ENCODE data around the gene DQX1.

DQX1 gene

GRCh38 chr2:74507926-74508520 lies 18.0 kb downstream of the DQX1 start:
- FAIRE-seq: no peak

- no peak for FAIRE-seq
These were observed 18.7 kb downstream of the DQX1 start, which contains the start of gene PCGF1 for GRCh38 chr2:74507145-74507925. PCGF1 (minus strand) TSS chr2:74507695; CDS start chr2:74507668, 27 bp downstream.

DNA sequence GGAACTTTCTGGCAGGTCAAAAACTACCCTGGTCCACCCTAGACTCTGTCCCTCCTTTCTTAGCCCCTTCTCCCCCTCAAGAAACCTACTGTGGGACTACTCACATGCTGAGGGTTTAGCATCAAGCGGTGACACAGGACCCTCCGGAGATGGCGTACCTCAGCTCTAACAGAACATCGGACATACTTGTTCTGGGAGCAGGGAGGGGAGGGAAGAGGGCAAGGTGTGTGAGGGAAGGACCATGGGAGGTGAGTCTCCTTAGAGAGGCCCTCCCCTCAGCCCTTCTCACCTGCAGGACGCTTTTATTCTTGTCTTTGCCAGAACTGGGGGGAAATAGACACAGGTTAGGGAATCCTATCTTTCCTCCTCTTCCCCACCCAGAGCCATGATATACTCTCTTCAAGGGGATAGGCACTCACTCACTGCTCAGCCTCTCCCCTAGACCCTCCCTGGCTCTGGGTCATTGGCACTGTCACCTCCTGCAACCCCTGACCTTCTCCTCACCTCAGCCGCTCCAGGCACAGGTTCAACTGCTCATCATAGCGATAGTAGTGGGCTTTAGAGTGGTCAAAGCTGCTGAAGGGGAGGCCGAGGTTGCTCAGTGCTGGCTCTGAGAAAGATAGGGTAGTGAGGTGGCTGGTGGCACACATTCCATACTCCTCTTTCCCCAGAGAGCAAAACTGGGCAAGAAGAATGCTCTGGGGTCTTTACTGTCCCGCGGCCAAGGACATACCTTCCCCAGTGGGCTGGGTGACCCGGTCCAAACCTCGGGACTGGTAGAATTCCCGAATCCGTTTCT lies 20.4 kb downstream of the DQX1 start:
- FAIRE-seq: no peak

DNA sequence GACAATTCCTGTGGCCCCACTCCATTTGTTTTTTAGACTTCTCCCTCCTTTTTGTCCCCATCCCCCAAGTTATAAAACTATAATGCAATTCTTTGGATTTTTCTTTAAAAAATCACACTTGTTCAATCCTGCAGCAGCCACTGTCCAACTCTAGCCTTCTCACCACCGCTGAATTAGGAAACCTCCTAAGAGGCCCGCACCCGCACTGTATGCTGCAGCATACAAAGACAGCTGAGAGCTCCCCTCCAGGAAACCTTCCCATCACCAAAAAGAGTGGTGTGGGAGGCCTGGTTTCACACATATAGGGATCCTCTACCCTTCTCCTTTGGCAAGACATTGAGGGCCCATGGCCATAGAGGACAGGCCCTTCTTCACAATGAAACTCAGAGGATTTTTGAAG lies 21.4 kb downstream of the DQX1 start:
- FAIRE-seq: no peak

DNA sequence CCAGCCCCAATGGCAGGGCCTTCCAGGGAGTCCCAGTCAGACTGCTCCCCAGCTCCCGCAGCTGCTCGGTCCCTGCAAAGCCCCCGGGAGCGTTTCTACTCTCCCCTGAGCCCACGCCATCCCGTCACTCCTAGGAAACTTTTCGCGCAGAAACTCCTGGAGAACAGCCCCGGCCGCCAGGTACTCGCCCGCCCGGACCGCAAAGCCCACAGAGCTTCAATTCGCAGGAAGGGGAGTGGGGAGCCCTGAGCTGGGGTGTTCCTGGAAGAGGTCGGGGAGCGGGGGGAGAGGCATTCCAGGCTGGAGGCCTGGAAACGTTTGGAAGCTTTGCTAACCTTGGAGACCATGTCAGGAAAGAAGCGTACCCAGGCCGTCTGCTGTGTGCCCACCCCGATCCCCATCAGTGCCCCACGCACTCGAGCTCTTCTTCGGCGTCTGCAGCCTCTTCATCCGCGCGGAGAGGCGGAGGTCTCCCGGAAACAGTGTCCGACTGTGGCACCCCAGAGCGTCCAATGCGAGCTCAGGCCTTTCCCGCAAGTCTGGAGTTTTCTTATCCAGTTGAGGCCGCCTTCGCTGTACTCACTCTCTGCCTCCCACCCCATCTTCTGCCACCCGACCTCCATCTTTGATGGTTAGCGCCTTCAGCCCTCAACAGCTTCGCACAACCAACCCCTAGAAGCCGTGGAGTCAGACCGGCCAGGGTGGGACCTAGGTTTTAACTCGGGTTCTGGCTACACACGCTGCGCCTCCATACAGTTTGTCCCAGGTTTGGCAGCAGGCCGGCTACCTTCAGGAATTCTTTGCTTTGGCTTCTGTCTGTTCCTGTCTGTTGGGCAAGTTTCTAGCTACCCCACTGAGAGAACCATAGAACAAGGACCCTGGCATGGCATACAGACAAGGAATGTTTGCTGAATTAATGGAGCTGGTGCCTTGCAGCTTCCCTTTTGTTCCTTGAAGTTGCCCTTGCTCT lies 22.2 kb downstream of the DQX1 start:
- no peak for FAIRE-seq

- no peak for FAIRE-seq
These were observed 23.1 kb downstream of the DQX1 start for GRCh38 chr2:74502720-74503505.

GRCh38 chr2:74502147-74502719 lies 23.8 kb downstream of the DQX1 start:
- FAIRE-seq: no peak

DNA sequence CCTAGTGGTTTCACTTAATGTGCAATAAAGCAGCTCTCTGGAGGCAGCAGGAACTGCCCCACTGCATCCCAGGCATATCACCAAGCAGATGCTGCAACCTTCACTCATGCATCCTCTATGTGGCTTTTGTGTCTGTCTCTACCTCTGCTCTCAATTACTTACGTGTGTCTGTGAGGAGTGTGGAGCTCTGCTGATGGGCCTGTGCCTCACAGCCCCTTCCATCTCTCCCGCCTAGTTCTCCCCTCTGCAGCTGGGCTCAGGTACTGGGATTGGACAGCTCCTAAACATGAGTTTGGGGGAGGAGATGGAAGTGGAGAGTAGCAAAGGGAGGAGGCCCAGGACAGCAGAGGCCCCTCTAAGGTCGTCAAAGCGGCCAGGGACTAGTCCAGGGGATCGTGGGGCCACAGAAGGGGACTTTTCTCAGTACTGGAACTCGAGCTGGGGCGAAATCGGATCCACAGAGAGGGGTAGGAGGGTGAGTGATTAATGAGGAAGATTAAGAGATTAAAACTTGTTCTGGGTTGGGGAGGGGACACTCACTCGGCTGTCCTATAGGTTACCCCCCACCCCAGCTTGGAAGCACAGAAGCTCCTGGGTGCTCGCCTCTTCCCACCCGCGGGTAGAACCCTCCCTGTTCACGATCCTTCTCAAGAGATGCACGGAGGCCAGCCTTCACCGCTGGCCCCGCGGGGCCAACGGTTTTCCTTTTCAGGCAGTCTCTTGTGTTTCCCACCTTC lies 24.5 kb downstream of the DQX1 start:
- no peak for FAIRE-seq

- no peak for FAIRE-seq
These were observed 25.5 kb downstream of the DQX1 start for GRCh38 chr2:74500578-74500946.

DNA sequence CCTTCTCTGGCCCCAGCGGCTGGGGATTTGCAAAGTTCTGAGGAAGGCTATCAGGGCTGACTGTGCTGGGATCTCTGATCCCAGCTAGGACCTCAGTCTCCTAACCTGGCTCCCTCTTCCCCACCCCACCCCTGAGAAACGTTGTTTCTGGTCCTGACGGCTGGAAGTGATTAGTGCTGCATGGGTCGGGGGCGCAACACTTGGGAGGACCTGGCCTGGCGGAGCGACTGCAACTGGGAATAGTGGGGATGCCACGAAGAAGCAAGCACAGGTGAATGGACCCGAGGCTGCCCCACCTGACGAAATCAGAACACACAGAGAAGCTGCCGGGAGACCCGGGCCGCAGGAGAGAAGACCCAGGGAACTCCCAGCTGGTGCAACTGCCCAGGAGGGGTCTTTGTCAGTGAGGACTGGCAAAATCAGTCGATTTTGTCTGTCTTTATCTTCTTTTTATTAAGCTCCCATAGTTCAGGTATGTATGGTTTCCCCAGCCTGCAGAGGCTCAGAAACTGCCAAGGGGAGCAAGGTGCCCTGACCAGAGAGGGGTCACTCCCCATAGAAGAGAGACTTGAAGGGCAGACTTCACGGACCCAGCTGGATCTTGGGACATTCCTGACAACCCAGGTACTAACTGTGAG lies 26.0 kb downstream of the DQX1 start:
- FAIRE-seq: no peak

DNA sequence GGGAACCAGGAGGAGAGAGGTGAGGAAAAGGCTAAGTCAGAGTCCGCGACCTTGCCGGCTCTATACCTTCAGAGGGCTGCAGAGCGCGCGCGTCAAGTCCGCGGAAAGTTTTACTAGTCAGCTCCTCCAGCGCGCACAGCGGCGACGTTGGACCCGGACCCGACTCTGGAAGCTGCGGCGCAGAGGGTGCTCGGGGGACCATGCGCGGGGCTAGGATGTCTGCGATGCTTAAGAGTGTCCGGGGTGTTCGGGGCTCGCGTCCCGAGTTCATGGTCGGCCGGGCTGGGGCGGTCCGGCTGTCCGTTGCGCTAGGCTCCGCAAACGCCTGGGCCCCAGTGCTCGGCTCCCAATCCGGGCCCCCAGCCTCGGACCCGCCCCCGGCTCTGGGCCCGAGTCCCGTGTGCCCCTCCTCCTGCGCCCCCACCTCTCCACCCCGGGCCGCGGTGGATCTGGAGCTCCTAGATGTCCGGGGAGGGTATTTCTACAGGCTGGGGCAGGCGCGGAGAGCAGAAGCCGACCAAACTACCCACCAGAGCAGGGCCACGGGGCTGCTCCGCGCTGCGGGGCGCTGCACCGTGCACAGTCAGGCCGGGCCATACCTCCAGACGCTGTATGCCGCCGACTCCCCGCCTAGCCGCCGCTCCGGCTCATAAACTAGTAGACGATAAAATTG lies 26.6 kb downstream of the DQX1 start, which contains the start of gene LBX2:
Gene LBX2, minus strand, starts transcription at position 337 of the 673 bp plus-strand sequence. Its CDS starts 66 bp downstream, at position 271.
- FAIRE-seq: no peak

GRCh38 chr2:74498500-74499266 lies 27.3 kb downstream of the DQX1 start:
- FAIRE-seq: no peak

DNA sequence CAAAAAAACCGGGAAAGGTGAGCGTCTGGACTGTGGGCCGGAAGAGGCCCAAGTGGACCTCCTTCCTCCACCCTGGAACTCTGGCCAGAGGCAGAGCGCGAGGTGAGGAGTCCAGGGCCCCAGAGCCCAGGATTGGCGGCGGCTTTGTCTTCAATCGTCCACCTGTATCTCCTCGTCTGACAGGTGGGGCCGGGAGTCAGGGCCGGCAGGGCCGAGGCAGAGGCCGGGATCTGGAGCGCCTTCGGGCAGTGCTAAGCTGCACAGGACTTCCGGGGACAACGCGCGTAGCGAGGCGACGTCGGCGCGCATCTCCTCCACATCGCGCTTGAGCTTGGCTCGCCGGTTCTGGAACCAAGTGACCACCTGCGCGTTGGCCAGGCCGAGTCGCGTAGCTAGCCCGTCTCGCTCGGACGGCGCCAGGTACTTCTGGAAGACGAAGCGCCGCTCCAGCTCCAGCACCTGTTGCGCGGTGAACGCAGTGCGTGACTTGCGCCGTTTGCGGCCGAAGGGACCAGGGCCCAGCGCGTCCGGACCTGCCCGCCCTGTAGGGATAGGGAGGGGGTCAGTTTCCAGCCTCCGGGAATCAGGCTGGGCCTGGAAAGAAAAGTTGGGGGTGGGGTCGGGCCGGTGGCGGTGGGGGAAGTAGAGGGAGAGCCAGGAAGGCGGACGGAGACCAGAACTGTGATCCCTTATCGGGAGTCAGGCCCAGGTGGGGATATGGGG lies 28.1 kb downstream of the DQX1 start:
- FAIRE-seq: no peak

DNA sequence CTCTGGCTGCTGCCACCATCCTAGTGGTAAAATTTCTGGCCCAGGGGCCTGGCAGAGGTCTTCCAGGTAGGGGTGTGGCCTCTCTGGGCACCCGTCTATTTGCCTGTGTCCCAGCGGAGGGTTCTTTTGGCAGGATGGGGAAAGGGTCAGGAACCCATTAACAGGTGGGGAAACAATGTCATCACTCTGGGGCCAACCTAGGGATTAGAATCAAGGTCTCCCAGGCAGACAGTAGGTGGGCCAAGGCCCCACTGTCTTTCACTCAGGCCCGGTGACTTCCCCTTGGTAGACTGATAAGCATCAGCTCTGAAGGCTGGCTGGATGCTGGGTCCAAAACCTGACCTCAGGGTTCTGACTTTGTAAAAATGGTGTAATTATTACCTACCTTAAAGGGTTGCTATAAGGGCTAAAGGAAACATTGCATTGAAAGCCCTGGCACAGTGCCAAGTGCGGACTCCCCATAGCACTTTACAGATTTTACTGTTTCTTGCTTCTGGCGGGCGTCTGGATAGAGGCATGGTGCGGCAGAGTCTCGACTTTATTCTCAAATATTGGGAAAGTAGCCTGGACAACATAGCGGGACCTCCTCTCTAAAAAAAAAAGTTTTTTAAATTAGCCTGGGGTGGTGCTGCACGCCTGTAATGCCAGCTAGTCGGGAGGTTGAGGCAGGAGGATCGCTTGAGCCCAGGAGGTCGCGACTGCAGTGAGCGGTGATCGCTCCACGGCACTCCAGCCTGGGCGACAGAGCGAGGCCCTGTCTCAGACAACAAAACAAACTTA lies 28.8 kb downstream of the DQX1 start:
- no peak for FAIRE-seq

DNA sequence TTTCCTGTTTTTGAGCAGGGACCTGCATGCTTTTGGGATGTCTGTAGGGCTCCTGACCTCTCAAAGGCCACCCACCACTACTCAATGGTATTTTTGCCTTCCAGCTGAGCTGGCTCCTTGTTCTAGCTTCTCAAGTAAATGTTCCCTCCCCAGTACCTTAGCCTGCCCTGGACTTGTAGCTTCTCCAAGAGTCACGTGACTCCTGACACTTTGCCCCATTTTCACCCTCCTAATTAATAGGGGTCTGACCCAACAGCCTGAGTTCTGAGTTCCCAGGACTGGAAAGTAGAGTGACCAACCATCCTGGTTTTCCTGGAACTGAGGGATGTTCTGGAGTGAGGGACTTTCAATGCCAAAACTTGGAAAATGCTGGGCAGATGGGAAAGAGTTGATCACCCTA lies 30.6 kb downstream of the DQX1 start:
- FAIRE-seq: no peak

DNA sequence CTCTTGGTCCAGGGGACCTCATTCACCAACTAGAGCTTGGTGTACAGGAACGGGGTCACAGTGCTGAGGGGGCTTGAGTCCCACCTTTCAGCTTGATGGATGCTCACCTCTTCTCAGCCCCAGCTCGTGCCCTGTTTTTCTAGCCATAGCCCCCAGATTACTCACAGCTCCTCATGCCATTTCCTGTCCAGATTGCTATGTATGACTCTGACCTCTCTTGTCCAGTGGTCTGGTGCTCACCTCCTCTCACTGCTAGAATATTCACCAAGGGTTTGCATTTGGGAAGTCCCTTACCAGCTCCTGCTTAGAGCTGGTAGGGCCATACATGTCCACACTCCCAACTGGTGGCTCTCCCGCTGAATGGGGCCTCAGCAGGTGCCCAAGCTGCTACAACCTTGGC lies 32.5 kb downstream of the DQX1 start:
- FAIRE-seq: no peak
